NT2/D1 (cell line): ENCODE measurements around the gene IFNE.

ENCODE experiments used
- DNase-seq: peaks from one replicate; pipeline ENCODE4 v3.0.0-alpha.2; 2011; ENCODE audit warnings: low read depth, low spot score
- H3K27me3 ChIP-seq: 2 replicates; pipeline ENCODE4 v1.6.0; 2011; ENCODE audit warnings: mild to moderate bottlenecking; ENCODE audit not compliant: insufficient read length, insufficient read depth
- H3K36me3 ChIP-seq: 2 replicates; pipeline ENCODE4 v1.6.1; 2011; ENCODE audit warnings: mild to moderate bottlenecking, low read length, mixed read lengths; ENCODE audit not compliant: insufficient read depth, insufficient read length
- H3K4me1 ChIP-seq: 2 replicates; pipeline ENCODE4 v1.5.1; 2011; ENCODE audit not compliant: insufficient read depth, insufficient read length
- H3K4me3 ChIP-seq: 2 replicates; pipeline ENCODE4 v1.5.1; 2011; ENCODE audit warnings: low read depth; ENCODE audit not compliant: insufficient read length
- H3K9ac ChIP-seq: 2 replicates; pipeline ENCODE4 v1.6.0; 2011; ENCODE audit warnings: low read depth; ENCODE audit not compliant: insufficient read length
- H3K9me3 ChIP-seq: 2 replicates; pipeline ENCODE4 v1.5.1; 2011; ENCODE audit warnings: mild to moderate bottlenecking, low read length; ENCODE audit not compliant: insufficient read depth
- SUZ12 ChIP-seq: IDR thresholded peaks from 2 replicates; pipeline ENCODE4 v1.6.1; 2011; ENCODE audit not compliant: insufficient read length, insufficient read depth; ENCODE audit errors: extremely low read depth
- YY1 ChIP-seq: IDR thresholded peaks from 2 replicates; pipeline ENCODE4 v1.6.1; 2011; ENCODE audit not compliant: insufficient read length, insufficient read depth
- ZNF274 ChIP-seq: IDR thresholded peaks from 2 replicates; pipeline ENCODE4 v1.6.1; 2011; ENCODE audit warnings: mild to moderate bottlenecking, low read depth, low read length

The IFNE gene

DNA sequence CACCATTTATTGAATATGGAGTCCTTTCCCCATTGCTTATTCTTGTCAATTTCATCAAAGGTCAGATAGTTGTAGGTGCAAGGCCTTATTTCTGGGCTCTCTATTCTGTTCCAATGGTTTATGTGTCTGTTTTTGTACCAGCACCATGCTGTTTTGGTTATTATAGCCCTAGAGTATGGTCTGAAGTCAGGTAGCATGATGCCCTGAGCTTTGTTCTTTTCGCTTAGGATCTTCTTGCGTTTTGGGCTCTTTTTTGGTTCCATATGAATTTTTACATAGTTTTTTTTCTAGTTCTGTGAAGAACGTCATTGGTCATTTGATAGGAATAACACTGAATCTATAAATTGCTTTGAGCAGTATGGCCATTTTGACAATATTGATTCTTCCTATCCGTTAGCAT lies 40.2 kb upstream of the IFNE start:
- TF ChIP-seq YY1 (no peak), SUZ12 (no peak), ZNF274 (no peak)
- no peaks in the 10 kb centered on the region for H3K36me3 ChIP-seq
- no peaks in the 10 kb centered on the region for H3K27me3 ChIP-seq
- no peaks in the 10 kb centered on the region for H3K4me1 ChIP-seq
- H3K9me3 ChIP-seq = no peaks in the 10 kb centered on the region
- no peak overlapping the region for H3K4me3 ChIP-seq
- no peak overlapping the region for H3K9ac ChIP-seq
- no peak for DNase-seq

DNA sequence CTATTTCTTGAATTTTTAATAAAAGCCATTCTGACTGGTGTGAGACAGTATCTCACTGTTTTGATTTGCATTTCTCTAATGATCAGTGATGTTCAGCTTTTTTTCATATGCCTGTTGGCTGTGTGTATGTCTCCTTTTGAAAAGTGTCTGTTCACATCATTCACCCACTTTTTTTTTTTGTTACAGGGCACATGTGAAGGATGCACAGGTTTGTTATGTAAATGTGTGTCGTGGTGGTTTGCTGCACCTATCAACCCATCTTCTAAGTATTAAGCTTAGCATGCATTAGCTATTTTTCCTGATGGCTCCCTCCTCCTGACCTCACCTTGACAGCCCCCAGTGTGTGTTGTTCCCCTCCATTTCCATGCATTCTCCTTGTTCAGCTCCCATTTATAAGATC lies 39.3 kb upstream of the IFNE start:
- no peak for TF ChIP-seq SUZ12
- TF ChIP-seq YY1 = no peak
- no peak for TF ChIP-seq ZNF274
- H3K9me3 ChIP-seq = no peaks in the 10 kb centered on the region
- no peak for DNase-seq
- no peak overlapping the region for H3K4me3 ChIP-seq
- H3K27me3 ChIP-seq = no peaks in the 10 kb centered on the region
- H3K36me3 ChIP-seq = no peaks in the 10 kb centered on the region
- no peak overlapping the region for H3K9ac ChIP-seq
- no peaks in the 10 kb centered on the region for H3K4me1 ChIP-seq

DNA sequence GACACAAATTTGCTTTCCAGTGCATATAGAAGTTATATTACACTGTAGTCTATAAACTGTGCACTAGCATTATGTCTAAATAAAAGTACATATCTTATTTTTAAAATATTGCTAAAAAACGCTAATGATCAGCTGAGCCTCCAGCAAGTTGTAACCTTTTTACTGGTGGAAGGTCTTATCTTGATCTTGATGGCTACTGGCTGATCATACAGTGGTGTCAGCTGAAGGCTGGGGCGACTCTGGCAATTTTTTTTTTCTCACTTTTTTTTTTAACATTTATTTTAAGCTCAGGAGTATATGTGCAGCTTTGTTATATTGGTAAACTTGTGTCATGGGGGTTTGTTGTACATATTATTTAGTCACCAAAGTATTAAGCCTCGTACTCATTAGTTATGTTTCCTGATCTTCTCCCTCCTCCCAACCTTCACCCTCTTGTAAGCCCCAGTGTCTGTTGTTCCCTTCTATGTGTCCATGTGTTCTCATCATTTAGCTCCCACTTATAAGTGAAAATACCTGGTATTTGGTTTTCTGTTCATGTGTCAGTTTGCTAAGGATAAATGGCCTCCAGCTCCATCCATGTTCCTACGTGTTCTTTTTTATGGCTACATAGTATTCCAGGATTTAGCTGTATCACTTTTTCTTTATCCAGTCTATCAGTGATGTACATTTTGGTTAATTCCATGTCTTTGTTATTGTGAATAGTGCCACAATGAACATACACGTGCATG lies 38.6 kb upstream of the IFNE start:
- no peak for TF ChIP-seq ZNF274
- no peak for TF ChIP-seq SUZ12
- TF ChIP-seq YY1 = no peak
- Histone ChIP-seq H3K9me3 (no peaks in the 10 kb centered on the region), H3K27me3 (no peaks in the 10 kb centered on the region), H3K36me3 (no peaks in the 10 kb centered on the region), H3K9ac (no peak overlapping the region), H3K4me3 (no peak overlapping the region), H3K4me1 (no peaks in the 10 kb centered on the region)
- DNase-seq = no peak

DNA sequence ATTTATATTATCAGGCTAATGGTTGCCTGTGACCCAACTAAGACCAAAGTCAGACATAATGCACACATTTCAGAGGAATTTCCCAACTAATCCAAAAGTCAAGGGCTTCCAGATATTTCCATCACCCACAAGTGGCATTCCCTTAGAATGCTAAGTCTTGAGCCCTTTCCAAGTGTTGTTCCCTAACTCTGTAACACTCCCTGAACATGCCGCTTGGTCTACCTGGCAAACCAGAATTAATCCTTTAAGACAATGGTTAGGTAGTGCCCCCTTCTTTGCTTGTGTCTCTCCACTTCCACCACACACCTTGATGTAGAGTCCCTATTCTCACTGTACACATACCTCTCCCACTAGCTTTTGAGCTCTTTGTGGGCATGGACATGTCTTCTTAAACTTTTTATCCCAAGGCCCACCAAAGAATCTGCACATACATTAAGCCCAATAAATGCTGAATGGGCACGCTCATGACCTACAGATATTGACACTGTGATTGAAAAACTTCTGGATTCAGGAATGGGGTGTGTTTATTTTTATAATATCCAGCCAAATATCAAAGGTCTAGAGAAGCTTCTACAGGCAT lies 37.8 kb upstream of the IFNE start:
- Histone ChIP-seq H3K9ac (no peak overlapping the region), H3K9me3 (no peaks in the 10 kb centered on the region), H3K4me3 (no peak overlapping the region), H3K36me3 (no peaks in the 10 kb centered on the region), H3K27me3 (no peaks in the 10 kb centered on the region), H3K4me1 (no peaks in the 10 kb centered on the region)
- DNase-seq = no peak
- no peak for TF ChIP-seq ZNF274
- TF ChIP-seq YY1 = no peak
- no peak for TF ChIP-seq SUZ12

DNA sequence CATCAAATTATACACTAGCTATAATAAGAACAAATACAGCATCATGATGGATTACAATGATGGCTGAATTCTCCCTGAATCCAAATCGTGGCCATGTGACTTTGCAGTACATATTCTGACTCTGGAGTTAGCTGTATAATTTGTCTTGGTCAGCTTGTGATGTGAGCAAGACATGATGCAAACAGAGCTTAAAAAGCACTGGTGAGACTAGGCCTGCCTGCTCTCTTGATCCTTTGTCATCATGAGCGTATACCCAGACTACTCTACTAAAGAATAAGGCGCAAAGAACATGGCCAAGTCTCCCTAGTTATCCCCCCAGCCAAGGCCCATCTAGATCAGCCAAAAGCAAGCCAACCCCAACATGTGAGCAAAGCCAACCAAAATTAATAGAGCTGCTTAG lies 34.7 kb upstream of the IFNE start:
- TF ChIP-seq SUZ12 (no peak), ZNF274 (no peak), YY1 (no peak)

DNA sequence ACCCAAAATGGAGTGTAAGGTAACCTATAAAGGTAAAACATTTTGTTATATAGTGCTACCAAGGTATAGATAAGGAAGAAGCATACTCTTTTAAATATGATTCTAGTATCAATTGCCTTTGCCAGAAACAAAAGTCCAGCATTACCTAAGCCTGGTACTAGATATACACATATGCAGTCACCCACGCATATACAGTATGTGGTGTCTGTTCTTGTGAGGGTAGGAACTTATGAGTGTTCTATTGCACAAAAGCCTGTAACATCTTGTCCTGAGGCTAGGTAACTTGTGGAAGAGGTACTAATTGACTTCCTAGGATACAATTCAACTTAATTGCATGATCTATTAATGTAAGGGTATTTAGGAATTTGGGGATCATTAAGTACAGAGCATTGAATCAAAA lies 31.3 kb upstream of the IFNE start:
- H3K9ac ChIP-seq = no peak overlapping the region
- TF ChIP-seq ZNF274 (no peak), YY1 (no peak), SUZ12 (no peak)
- no peak for DNase-seq
- H3K4me3 ChIP-seq = no peak overlapping the region
- no peaks in the 10 kb centered on the region for H3K9me3 ChIP-seq
- H3K4me1 ChIP-seq = no peaks in the 10 kb centered on the region
- no peaks in the 10 kb centered on the region for H3K27me3 ChIP-seq
- H3K36me3 ChIP-seq = no peaks in the 10 kb centered on the region

More for the DNA sequence above, 34.7 kb upstream of the IFNE start:
- no peak overlapping the region for H3K9ac ChIP-seq
- no peaks in the 10 kb centered on the region for H3K36me3 ChIP-seq
- H3K27me3 ChIP-seq = no peaks in the 10 kb centered on the region
- no peak for DNase-seq
- no peaks in the 10 kb centered on the region for H3K9me3 ChIP-seq
- no peak overlapping the region for H3K4me3 ChIP-seq
- no peaks in the 10 kb centered on the region for H3K4me1 ChIP-seq

DNA sequence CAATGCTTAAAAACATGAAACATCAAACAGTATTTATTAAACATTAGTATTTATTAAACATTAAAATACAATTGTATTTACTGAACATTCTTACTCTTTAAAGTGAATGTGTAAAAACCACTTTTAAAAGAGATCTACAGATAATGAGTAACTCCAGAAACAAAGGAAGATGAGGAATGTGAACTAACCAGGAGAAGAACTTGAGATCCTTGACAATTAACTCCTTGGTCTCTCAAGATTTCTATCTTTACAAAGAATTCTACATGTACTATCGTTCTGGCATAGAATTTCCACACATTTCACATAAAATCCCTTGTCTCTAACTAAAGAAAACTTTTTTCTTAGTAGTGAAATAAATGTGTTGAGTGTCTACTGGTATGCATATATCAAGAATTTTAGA lies 28.7 kb upstream of the IFNE start:
- Histone ChIP-seq H3K36me3 (no peaks in the 10 kb centered on the region), H3K4me3 (no peak overlapping the region), H3K4me1 (no peaks in the 10 kb centered on the region), H3K27me3 (no peaks in the 10 kb centered on the region), H3K9me3 (no peaks in the 10 kb centered on the region), H3K9ac (no peak overlapping the region)
- no peak for DNase-seq
- TF ChIP-seq YY1 (no peak), SUZ12 (no peak), ZNF274 (no peak)

DNA sequence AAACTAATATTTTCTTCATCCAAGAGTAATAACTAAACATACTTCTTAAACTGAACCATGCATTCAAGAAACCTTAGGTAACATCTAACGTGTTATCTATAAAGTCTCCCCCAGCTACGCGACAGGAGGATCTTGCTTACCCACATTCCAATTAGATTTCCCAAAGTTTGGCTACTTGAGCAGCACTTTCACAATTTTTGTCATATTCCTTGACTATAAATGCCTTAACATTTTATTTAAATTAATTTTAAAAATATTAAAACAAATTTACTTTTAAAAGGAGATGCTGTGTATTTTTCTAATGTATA lies 25.3 kb upstream of the IFNE start:
- H3K27me3 ChIP-seq = no peaks in the 10 kb centered on the region
- no peak for DNase-seq
- no peaks in the 10 kb centered on the region for H3K4me1 ChIP-seq
- H3K9ac ChIP-seq = no peak overlapping the region
- no peak overlapping the region for H3K4me3 ChIP-seq
- H3K9me3 ChIP-seq = no peaks in the 10 kb centered on the region
- no peaks in the 10 kb centered on the region for H3K36me3 ChIP-seq
- no peak for TF ChIP-seq YY1
- TF ChIP-seq SUZ12 = no peak
- no peak for TF ChIP-seq ZNF274
